ENCODE data around the gene CGB3. TPM values are rescaled to one million over a fixed set of nuclear protein-coding genes. Genes with fewer than 3 reads are reported as not detected.

The CGB3 gene
- total and polyA plus RNA-seq, 2 of the 4 experiments (the other 2 are of a cell fraction): not detected

DNA sequence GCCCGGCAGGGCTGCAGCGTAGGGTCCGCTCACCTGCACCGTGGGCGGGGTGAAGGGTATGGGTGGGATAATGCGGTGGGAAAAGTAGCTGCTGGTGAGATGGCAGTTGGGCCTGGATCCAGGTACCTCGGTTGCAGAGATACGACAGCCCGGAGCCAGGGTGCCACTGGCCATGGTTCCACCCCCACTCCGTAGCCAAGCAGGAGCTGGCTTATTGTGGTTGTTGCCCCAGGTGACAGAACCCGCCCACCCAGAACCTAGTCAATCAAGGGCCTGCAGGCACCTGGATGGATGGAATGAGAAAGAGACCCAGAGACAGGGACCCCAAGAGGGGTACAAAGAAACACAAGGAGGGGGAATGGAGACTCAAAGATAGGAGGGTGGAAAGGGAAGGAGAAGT lies 3.8 kb downstream of the CGB3 start:
- Histone ChIP-seq H3K4me2 (ENCODE audit: low read depth, low read length) (no peak overlapping the region), H2BK5ac (ENCODE audit: low read depth, low read length, poor library complexity, severe bottlenecking) (no peak overlapping the region), H3K9me1 (ENCODE audit: insufficient read depth, low read length) (0 out of 2 replicates have a peak, but pooled peaks cover 3% of the 10 kb centered on the region), H3K18ac (ENCODE audit: low read depth, low read length) (no peak overlapping the region), H3K27me3 (ENCODE audit: control insufficient read depth, insufficient read depth, low read length) (peaks cover 2% of the 10 kb centered on the region; the same call in 1 of the 2 replicates), H3K14ac (replicated peaks; ENCODE audit: low read depth, low read length) (no peak overlapping the region), H3K4me3 (ENCODE audit: insufficient read depth, low read depth, low read length) (no peak overlapping the region), H3K9ac (ENCODE audit: low read depth, low read length) (no peak overlapping the region), H3K4me1 (ENCODE audit: control insufficient read depth, insufficient read depth, low read length) (peaks cover 5% of the 10 kb centered on the region; the same call in 1 of the 2 replicates), H3K23ac (ENCODE audit: low read depth, low read length) (no peak overlapping the region), H3K79me1 (ENCODE audit: low read depth in 1 of 2, low read length in 2 of 2) (no peaks in the 10 kb centered on the region; a peak in 1 of 4 replicates), H4K5ac (ENCODE audit: low read depth, low read length) (no peak overlapping the region), H4K91ac (ENCODE audit: insufficient read depth, low read depth, low read length) (no peak overlapping the region), H2BK120ac (ENCODE audit: low read depth, low read length) (no peak overlapping the region), H4K20me1 (ENCODE audit: insufficient read depth, low read length) (no peaks in the 10 kb centered on the region), H2AK5ac (ENCODE audit: low read depth, low read length) (no peak overlapping the region), H4K8ac (ENCODE audit: low read depth in 2 of 2, low read length in 2 of 2) (no peak overlapping the region), H2AFZ (replicated peaks; ENCODE audit: low read length, poor library complexity) (no peak overlapping the region), H2BK15ac (ENCODE audit: low read depth, low read length) (no peak overlapping the region), H3K9me3 (ENCODE audit: control insufficient read depth, insufficient read depth, low read length) (no peaks in the 10 kb centered on the region), H3K36me3 (ENCODE audit: control insufficient read depth, insufficient read depth, low read length) (peaks cover 8% of the 10 kb centered on the region), H3K27ac (ENCODE audit: insufficient read depth, low read length) (no peak overlapping the region), H2BK20ac (ENCODE audit: low read depth, low read length) (no peak overlapping the region), H2AK9ac (replicated peaks; ENCODE audit: low read depth, low read length, poor library complexity) (no peak overlapping the region), H3K4ac (ENCODE audit: low read depth, low read length) (no peak overlapping the region), H3K56ac (ENCODE audit: extremely low read depth, insufficient read depth, low read length) (no peak overlapping the region)
- TF ChIP-seq MAZ (IDR thresholded peaks at IDR 0.05; ENCODE audit: borderline replicate concordance, low read depth, low read length): no peak
- TF ChIP-seq SMC3 (IDR thresholded peaks at IDR 0.05; ENCODE audit: low read depth, low read length): no peak
- no peak for TF ChIP-seq MXI1 (IDR thresholded peaks at IDR 0.05; ENCODE audit: borderline replicate concordance, low read depth, low read length)
- TF ChIP-seq CEBPB (IDR thresholded peaks at IDR 0.05; ENCODE audit: low read depth, low read length): no peak
- TF ChIP-seq RAD21 (IDR thresholded peaks at IDR 0.05; ENCODE audit: low read length): no peak
- no peak for TF ChIP-seq CHD1 (IDR thresholded peaks at IDR 0.05; ENCODE audit: low read depth, low read length)
- TF ChIP-seq MAFK (IDR thresholded peaks at IDR 0.05; ENCODE audit: low read depth, low read length): no peak
- TF ChIP-seq, protein P1, sequence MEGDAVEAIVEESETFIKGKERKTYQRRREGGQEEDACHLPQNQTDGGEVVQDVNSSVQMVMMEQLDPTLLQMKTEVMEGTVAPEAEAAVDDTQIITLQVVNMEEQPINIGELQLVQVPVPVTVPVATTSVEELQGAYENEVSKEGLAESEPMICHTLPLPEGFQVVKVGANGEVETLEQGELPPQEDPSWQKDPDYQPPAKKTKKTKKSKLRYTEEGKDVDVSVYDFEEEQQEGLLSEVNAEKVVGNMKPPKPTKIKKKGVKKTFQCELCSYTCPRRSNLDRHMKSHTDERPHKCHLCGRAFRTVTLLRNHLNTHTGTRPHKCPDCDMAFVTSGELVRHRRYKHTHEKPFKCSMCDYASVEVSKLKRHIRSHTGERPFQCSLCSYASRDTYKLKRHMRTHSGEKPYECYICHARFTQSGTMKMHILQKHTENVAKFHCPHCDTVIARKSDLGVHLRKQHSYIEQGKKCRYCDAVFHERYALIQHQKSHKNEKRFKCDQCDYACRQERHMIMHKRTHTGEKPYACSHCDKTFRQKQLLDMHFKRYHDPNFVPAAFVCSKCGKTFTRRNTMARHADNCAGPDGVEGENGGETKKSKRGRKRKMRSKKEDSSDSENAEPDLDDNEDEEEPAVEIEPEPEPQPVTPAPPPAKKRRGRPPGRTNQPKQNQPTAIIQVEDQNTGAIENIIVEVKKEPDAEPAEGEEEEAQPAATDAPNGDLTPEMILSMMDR (conservative IDR thresholded peaks at IDR 0.05; ENCODE audit: low read depth, low read length): no peak
- TF ChIP-seq RFX5 (IDR thresholded peaks at IDR 0.05; ENCODE audit: low read depth, low read length): no peak
- TF ChIP-seq, protein P2, sequence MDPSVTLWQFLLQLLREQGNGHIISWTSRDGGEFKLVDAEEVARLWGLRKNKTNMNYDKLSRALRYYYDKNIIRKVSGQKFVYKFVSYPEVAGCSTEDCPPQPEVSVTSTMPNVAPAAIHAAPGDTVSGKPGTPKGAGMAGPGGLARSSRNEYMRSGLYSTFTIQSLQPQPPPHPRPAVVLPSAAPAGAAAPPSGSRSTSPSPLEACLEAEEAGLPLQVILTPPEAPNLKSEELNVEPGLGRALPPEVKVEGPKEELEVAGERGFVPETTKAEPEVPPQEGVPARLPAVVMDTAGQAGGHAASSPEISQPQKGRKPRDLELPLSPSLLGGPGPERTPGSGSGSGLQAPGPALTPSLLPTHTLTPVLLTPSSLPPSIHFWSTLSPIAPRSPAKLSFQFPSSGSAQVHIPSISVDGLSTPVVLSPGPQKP (IDR thresholded peaks at IDR 0.05; ENCODE audit: borderline replicate concordance, low read depth, low read length): no peak
- TF ChIP-seq FOS (IDR thresholded peaks at IDR 0.05; ENCODE audit: low read depth, low read length): no peak
- no peak for TF ChIP-seq BHLHE40 (IDR thresholded peaks at IDR 0.05; ENCODE audit: low read depth, low read length)
- ChIA-PET POLR2A (ENCODE audit: unreplicated experiment) (no interaction called here), CTCF (no interaction called here)
- BruUV-seq (replicated peaks): no TSS peak
- in situ Hi-C loops (cut with MboI; ENCODE audit: low sequenced_read_pairs) (no loop called here), dilution Hi-C loops (cut with HindIII; ENCODE audit: low sequenced_read_pairs, unreplicated experiment) (no loop called here), intact Hi-C loops (cut with micrococcal nuclease) (no loop called here)
- WGBS, 2 experiments (ENCODE audit: extremely low coverage in 2 of 2, insufficient read length in 1 of 2): no CpG with 5 or more reads among the region's 11 CpGs
- ATAC-seq (ENCODE audit: low read depth) (no peak), DNase-seq (no peak)

Data from IMR-90 (cell line).